ENCODE results near the gene SLC1A7.

Gene SLC1A7

DNA sequence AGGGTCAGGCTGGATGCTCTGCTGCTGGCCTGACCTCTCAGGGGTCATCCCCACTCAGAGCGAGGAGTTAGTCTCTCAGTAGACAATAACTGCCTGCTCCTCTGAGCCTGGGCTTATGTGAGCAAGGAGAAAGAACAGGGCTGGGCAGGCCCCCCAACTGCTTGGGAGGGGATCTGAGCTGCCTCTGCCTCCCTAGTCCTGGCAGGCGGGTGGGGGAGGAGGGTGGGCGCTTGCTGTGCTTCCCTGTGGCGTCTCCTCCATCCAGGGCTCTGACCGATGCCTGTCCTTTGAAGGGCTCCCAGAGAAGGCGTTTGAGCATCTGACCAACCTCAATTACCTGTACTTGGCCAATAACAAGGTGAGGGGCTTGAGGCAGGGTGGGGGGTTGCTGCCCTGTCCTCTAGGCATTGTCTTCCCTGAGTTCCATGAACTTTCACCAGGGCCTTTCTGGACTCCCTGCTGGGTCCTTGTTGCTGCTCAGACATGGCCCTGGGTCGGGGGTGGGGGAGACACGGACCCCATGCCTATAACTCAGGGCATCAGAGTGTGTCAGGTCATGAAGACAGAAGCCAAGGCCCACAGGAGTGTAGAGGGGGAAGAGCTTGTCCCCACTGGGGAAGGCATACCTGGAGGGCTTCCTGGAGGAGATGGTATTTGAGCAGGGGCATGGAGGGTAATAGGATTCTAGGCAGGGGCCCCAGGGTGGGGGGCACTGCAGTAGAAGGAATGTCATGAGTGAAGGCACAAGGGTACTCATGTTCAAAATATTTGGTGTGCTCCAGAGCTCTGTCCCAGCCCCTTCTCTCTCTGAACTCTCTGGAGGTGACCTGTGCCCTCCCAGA lies 67.9 kb downstream of the SLC1A7 start:
- DNase-seq: no peak

DNA sequence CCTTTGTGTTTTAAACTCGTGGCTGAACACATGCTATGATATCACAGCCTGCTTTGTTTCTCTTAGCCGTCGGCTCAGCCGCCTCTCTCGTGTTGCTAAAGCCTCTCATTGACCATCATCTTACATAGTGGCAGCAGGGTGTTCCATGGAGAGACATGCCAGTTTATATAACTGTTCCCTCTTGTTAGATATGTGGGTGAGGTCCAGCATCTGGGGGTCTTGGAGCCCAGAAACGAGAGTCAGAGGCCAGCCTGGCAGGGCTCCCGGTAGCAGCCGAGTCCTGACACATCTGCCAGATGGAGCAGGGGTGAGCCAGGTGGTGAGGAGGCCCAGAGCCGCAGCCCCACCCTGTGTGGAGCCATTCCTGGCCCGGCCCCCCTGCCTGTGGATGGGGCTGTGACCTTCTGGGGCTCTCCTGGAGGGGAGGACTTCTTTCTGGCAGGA lies 68.5 kb downstream of the SLC1A7 start:
- DNase-seq: no peak

DNA sequence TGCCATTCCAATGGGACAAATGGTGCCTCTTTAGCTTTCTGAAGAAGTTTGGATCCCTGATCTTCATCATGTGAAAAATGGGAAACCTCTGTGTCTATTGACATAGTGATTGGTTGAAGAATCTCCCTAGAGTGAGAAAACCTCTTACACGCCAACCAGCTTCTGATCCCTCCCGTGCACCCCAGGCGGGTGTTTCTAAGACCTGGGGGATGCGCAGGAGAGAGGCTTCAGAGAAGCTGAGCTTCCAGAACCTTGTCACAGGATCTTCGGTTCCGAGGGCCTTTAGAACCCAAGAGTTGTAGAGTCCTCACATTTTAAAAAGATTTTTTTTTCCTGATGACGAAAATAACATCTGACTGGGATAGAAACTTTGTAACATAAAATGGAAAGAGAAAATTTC lies 69.2 kb downstream of the SLC1A7 start:
- no peak for DNase-seq

DNA sequence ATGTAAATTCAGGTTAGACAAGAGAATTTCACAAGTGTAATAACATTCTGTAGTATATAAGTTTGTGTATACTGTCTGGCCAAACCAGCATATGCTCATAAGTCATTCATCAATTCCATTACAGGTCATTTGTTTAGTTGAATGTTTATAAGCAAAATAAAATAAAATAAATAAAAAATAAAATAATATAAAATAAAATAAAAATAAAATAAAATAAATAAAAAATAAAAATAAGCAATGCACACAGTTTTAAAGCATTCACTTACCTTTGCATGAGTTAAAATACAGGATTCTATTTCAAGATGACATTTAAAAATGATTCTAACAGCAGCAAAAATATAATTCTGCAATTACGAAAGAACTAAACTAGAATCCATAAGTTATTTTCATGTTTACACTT lies 70.5 kb downstream of the SLC1A7 start:
- no peak for DNase-seq

DNA sequence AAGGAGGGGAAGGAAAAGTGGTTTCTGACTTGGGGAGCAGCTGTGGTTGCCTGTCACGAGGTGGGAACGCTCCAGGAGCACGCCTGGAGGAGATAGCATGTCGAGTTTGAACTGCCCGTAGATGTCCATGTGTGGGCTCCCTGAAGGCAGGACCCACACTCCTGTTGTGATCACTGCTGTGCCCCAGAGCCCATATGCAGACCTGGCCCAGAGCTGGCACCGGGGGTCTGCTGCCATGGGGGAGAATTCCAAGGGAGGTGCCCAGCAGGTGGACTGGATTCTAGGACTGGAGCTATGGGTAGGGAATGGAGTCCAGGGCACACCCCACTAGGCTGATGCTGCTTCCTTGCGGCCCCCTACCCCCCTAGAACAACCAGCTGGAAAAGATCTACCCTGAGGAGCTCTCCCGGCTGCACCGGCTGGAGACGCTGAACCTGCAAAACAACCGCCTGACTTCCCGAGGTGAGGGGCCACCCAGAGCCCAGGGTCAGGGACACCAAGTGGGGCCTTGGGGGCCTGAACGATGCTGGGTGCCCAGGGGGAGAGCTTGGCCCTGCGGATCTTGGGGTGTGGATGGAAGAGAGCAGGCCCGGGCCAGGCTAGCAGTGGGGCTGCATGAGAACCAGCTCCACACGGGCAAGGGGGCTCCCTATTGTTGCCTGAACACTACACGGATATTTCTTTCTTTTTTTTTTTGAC lies 71.1 kb downstream of the SLC1A7 start:
- DNase-seq: no peak

DNA sequence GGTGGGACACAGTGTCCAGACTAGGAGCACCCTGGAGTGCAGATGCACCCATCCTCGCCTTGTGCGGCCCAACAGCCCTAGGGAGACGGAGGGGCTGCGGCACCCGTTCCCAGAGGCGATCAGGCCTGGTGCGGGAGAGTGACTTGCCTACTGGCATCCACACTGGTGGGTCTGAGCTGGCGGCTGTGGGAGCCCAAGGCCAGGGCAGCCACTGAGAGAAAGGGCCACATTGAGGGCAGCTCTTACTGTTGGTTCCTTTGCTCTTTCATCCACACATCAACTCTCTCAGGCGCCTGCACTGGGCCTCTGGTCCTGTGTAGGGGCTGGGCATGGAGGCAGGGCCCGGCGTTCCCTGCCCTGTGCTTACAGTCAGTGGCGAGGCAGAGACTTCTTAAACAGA lies 71.8 kb downstream of the SLC1A7 start:
- no peak for DNase-seq

DNA sequence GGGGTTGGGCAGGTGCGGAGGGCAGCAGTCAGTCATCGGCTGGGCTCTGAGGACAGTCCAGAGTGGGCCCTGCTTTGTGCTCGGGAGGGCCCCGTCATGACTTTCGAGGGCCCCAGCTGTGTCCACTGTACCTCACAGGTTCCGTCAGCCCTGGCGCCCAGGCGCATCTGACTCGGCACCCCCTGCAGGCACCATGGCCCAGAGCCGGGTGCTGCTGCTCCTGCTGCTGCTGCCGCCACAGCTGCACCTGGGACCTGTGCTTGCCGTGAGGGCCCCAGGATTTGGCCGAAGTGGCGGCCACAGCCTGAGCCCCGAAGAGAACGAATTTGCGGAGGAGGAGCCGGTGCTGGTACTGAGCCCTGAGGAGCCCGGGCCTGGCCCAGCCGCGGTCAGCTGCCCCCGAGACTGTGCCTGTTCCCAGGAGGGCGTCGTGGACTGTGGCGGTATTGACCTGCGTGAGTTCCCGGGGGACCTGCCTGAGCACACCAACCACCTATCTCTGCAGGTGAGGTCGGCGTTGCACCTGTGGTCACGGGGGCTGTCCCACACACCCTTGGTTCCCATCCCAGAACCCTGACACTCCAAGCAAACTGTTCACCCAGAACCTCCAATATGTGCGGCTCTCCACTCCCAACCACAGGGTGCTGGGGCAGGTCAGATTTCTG lies 72.6 kb downstream of the SLC1A7 start:
- no peak for DNase-seq

DNA sequence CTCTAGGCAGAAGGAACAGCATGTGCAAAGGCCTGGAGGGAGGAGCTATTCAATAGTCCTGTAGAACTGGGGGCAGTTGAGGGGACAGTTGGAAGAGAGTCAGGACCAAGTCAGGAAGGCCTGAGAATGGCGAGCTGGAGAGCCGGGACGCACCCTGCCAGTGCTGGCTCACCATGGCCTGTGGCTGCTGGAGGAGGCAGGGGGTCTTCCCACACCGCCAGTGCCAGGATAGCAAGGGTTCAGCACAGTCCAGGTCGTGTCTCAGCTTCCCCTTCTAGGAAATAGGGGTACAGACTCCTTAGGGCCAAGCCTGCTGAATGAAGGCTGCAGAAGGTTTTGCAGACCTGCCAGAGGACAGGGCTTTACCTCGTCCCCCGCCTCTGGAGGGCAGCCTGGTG lies 73.2 kb downstream of the SLC1A7 start:
- DNase-seq: no peak

DNA sequence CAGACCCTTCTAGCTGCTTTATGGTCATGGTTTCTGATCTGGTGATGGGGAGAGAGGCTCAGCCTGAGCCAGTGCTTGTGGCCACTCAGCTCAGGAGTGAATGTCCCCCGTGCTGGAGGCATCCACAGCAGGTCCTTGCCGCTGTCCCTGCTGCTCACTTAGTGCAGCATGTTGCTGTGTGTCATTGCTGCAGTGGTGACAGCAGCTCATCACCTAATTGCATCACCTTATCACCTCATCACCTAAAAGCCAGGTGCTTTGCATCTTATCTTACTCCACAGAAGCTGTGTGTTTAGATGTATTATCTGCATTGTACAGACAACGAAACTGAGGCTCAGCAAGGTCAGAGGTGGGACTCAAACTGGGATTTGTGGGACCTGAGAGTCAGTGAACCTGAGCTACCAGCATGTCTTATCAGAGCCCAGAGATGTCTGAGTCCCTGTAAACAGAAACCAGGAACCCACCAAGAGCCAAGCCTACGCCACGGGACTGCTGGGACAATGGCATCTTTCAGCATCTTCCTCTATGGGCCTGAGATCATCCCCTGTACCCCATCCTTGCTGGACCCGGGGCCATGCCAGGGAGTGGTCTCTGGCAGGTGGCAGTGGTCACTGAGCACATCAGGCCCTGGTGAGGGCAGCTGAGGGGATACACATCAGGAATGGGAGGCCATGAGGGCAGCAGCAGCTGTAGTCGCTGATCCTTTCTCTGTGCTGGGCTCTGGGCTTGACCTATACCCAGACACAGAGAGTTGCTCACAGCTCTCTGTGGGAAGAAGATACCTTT lies 73.9 kb downstream of the SLC1A7 start:
- DNase-seq: no peak

DNA sequence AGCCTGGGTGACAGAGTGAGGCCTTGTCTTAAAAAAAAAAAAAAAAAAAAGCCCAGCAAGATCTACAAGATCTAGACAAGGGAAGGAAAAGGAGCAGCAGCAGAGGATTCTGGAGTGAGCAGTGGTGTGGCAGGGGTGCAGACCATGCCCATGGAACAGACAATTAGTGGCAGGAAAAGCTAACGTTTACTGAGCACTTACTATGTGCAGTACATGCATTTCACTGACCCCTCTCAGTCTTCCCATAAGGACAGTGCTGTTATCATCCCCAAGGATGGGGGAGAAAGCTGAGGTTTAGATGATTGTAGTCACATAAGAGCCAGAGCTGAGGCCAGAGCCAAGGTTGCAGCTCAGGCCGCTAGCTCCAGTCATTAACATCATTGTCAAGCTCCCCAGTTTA lies 74.6 kb downstream of the SLC1A7 start:
- no peak for DNase-seq

DNA sequence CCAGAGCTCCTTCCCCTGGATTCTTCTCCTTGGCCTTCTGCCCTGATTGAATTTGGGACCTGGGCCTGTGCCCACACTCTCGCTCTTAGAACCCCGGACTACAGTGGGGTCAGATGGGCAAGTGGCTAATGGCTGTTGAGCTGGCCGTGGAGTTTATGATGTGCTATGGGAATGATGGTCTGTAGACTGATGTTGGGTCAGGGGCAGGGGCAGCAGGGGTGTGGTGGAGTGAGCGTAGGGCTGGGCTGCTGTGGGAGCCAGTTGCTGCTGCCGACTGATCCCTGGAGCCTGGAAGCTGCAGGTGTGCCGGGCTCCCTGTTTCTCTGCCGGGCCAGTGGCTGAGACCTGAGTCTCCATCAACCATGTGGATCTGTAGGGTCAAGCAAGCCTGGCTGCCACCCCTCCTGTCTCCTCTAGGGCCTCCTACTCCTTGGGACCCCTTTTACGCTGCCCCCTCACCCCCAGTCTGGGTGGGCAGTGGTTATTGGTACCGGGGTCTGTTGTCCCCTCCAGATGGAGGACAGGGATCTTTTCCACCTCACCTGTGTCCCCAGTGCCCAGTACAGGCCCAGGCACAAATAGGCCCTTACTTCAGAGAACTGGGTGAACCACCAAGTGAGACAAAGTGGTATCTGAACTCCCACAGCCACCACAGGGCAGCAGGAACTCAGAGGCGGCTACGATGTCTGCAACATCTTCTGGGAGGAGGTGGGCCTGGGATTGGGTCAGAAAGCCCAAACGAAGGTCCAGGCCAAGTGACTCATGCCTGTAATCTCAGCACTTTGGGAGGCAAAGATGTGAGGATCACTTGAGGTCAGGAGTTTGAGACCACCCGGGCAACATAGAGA lies 75.3 kb downstream of the SLC1A7 start:
- DNase-seq: no peak

DNA sequence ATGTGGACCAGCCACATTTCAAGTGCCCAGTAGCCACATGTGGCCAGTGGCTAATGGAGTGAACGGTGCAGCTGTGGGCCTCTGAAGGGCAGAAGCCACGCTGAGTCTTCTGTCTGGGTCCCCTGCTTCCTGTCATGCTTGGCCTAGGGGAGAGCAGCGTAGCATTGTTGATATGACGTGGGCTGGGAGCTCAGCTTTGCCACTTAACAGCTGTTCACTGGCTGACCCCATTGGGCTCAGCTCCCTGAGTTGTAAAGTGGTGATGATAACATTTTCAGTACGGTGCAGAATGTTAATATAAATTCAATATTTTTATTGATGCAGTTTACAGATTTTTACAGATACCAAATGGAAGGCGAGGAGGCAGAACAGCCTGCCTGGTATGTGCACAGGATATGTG lies 76.0 kb downstream of the SLC1A7 start:
- DNase-seq: no peak

DNA sequence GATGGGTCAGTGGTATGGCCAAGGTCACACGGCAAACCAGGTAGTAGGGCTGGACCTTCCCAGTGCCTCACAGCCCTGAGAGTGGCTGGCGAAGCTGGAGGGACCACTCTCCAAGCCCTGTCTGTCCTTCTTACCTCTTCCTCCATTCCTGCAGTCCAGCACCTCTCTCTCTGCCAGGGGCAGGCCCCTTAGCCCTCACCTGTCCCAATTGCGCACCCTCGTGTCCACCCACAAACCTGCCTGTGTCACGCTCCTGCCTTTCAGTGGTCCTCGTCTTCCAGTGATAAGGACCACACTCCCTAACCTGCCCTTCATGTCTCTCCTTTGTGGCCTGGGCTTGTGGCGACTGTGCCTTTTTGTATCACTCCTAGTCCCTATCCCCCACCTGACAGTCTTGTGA lies 77.0 kb downstream of the SLC1A7 start:
- DNase-seq: no peak

DNA sequence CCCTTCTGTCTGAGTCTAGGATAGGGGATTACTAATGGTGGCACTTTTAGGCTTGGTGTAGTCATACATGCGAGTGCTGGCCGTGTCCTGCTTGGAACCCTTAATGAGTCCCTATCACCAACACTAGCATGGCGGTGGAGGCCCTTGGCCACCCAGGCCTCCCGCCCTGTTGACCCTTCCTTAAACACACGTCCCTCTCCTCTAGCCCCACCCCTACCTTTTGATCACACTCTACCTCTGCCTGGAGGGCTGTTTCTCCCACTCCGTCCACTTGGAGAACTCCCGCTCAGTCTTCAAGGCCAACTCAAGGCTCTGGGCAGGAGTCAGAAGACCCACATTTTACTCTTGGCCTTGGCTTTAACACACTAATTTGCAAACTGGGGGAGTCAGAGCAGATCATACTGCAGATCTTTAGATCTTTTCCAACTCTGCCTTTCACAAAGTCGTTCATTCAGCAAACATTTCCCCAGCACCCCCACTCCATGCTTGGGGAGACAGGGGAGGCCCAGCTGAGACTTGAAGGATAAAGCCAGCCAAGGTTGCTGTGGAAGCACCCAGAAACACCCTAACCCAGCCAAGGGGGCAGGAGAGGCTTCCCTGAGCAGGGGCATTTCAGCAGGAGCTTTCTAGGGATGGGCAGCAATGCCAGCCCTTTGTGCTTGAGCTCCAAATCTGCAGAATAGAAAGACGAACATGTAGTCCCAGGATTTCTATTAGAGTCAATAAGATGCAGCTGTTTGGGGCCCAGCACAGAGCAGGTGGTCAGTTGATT lies 78.5 kb downstream of the SLC1A7 start:
- no peak for DNase-seq

DNA sequence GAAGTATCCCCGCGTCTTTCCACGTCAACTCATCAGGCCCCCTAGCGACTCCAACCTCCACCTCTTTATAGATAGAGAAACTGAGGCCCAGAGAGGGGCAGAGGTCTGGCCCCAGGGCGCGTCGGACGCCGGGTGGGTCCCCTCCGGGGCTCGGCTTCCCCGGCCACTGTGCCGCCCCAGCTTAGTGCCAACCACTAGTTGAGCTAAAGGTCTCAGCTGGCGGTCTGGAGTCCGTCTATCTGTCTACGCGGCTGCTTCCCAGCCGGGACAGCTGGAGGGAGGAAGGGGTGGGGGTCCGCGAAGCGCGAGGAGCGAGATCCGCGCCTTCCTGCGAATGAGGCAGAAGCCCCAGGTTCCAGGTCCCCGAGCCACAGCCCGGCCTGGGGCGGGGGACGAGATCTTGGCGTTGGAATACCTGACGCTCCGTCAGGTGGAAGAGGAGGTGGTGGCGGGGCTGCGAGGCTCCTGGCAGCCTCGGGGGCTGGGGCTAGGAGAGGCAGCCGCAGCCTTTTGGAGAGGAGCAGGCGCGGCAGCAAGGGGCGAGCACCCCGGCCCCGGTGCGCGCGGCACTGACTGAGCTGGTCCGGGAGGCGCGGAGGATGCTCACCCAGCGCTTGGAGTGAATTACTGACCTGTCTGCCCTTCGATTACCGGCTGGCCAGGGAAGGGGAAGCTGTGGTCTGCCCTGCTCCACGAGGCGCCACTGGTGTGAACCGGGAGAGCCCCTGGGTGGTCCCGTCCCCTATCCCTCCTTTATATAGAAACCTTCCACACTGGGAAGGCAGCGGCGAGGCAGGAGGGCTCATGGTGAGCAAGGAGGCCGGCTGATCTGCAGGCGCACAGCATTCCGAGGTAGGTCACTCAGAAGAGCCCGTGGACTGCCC lies 79.5 kb downstream of the SLC1A7 start:
- DNase-seq: no peak

DNA sequence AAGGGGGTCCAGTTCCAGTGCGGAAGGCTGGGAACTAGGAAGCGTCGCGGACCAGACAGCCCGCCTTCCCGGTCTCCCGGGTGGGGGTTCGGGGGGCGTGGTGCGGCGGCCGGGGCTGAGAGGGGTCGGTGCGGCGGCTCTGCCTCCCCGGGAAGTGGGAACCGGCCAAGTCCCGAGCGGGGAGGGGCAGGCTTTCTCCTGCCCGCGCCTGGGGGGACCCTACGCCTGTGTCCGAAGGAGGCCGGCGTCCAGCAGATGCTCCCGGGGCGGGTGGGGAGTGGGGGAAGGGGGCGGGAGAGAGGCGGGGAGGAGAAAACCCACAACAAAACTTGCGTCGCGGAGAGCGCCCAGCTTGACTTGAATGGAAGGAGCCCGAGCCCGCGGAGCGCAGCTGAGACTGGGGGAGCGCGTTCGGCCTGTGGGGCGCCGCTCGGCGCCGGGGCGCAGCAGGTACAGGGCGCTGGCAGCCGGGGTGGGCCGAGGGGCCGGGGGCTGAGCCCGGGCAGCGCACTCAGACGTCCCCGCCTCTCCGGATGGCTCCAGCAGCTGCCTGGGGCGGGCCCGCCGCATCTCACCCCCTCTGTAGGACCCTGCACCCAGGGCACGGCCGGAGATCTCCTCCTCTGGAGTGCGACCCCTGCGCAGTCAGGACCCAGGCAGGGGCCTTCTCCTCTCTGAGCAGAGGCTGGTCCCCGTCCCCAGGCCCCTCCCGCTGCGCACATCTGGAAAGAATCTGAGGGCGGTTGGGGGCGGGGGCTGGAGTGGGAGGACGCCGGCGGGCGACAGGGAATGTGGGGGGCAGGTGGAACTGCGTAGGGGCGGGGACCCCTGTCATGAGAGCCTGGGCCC lies 80.4 kb downstream of the SLC1A7 start, which contains the start of gene PODN:
TSS of gene PODN (plus strand) at position 355 of the 849 bp plus-strand sequence. CDS start 7,643 bp downstream, outside the sequence.
- DNase-seq: no peak

DNA sequence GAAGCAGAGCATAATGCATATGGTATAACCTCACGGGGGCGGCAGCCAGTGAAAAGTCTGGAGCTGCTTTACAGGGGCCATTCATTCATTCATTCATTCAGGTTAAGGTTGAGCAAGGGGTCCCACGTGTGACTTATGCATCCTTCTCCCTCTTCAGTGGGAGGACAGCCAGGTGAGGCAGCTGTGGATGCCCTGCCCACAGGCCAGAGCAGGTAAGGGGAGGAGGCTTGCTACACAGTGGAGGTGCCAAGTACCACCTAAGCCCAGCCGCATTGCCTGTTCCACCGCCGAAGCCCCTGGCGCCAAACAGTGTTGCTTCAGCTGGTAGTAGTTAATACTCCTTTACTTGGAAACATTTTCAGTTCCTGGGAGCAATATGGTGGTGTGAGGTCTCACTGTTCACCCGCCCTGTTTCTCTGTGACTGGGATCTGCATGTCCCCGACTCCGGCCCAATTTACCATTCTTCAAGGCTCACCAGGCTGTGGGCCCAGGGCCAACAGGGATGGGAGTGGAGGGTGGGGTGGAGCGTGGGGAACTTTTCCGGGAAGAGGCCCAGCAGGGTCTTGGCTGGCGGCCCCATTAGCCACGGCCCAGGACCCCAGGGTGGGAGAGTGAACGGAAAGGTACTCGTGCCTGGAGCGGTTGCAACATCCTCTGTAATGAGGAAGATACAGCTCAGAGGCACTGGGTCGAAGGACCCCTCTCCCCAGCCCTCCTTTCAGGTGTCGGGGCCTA lies 81.1 kb downstream of the SLC1A7 start:
- no peak for DNase-seq

DNA sequence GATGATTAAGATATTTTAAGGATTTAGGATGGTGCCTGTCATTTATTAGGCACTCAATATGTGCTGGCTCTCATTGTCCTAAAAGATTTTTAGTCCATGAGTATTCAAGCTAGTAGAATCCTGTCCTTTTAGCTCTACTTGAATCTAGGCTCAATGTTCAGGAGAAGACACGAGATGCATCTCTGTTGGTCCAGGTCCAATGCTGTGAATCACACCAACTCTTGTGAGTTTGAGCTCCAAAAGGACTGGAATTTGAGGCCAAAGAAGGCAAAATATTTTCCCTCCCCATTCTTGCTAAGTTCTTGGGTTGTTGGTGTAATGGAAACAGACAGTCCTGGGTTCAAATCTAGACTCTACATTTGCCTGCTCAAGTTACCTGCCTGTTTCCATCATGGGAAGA lies 81.9 kb downstream of the SLC1A7 start:
- DNase-seq: peak; percentile 20

Data from HCEC 1CT (cell line).